ENCODE measurements around the gene PCDHGA1.

PCDHGA1 gene

DNA sequence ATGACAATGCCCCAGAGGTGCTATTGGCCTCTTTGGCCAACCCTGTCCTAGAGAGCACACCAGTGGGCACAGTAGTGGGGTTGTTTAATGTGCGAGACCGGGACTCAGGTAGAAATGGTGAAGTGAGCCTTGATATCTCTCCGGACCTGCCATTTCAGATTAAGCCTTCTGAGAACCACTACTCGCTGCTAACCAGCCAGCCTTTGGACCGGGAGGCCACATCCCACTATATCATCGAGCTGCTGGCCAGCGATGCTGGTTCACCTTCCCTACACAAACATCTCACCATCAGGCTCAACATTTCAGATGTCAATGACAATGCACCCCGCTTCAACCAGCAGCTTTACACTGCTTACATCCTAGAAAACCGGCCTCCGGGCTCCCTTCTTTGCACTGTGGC is 160.0 kb downstream of the PCDHGA1 start:
- no peak overlapping the region for H3K4me3 ChIP-seq (ENCODE audit: low read depth, low read length)
- TF ChIP-seq, protein P1, sequence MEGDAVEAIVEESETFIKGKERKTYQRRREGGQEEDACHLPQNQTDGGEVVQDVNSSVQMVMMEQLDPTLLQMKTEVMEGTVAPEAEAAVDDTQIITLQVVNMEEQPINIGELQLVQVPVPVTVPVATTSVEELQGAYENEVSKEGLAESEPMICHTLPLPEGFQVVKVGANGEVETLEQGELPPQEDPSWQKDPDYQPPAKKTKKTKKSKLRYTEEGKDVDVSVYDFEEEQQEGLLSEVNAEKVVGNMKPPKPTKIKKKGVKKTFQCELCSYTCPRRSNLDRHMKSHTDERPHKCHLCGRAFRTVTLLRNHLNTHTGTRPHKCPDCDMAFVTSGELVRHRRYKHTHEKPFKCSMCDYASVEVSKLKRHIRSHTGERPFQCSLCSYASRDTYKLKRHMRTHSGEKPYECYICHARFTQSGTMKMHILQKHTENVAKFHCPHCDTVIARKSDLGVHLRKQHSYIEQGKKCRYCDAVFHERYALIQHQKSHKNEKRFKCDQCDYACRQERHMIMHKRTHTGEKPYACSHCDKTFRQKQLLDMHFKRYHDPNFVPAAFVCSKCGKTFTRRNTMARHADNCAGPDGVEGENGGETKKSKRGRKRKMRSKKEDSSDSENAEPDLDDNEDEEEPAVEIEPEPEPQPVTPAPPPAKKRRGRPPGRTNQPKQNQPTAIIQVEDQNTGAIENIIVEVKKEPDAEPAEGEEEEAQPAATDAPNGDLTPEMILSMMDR (IDR thresholded peaks at IDR 0.05; ENCODE audit: low read depth, low read length), result no peak

DNA sequence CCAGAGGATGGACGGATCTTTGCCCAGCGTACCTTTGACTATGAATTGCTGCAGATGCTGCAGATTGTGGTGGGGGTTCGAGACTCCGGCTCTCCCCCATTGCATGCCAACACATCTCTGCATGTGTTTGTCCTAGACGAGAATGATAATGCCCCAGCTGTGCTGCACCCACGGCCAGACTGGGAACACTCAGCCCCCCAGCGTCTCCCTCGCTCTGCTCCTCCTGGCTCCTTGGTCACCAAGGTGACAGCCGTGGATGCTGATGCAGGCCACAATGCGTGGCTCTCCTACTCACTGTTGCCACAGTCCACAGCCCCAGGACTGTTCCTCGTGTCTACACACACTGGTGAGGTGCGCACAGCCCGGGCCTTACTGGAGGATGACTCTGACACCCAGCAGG is 160.5 kb downstream of the PCDHGA1 start:
- H3K4me3 ChIP-seq (ENCODE audit: low read depth, low read length), result no peak overlapping the region
- TF ChIP-seq, protein P1 (IDR thresholded peaks at IDR 0.05; ENCODE audit: low read depth, low read length), result no peak

DNA sequence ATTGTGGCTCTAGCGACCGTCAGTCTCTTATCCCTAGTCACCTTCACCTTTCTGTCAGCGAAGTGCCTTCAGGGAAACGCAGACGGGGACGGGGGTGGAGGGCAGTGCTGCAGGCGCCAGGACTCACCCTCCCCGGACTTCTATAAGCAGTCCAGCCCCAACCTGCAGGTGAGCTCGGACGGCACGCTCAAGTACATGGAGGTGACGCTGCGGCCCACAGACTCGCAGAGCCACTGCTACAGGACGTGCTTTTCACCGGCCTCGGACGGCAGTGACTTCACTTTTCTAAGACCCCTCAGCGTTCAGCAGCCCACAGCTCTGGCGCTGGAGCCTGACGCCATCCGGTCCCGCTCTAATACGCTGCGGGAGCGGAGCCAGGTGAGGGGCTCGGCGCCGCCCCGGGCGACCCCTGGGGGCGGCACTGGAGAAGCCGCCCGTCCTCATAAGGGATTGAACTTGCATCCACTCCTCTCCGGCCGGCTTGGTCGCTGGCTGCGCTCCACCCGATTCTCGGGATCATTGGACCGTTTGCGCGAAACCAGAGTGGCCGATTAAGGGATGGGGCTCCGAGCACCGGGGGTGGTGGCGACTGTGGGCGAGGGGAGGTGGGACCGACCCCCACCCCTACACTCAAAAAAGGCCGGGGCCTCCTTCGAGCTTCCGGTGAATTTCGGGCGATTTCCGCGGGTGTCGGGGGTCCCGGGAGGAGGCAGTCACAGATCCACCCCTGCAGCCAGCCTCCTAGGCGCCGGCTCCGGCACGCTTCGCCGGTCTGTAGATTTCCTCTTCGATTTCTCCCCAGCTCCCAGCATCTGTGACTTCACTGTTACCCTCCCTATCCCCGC is 161.2 kb downstream of the PCDHGA1 start:
- TF ChIP-seq, protein P1 (IDR thresholded peaks at IDR 0.05; ENCODE audit: low read depth, low read length), result no peak
- no peak overlapping the region for H3K4me3 ChIP-seq (ENCODE audit: low read depth, low read length)

DNA sequence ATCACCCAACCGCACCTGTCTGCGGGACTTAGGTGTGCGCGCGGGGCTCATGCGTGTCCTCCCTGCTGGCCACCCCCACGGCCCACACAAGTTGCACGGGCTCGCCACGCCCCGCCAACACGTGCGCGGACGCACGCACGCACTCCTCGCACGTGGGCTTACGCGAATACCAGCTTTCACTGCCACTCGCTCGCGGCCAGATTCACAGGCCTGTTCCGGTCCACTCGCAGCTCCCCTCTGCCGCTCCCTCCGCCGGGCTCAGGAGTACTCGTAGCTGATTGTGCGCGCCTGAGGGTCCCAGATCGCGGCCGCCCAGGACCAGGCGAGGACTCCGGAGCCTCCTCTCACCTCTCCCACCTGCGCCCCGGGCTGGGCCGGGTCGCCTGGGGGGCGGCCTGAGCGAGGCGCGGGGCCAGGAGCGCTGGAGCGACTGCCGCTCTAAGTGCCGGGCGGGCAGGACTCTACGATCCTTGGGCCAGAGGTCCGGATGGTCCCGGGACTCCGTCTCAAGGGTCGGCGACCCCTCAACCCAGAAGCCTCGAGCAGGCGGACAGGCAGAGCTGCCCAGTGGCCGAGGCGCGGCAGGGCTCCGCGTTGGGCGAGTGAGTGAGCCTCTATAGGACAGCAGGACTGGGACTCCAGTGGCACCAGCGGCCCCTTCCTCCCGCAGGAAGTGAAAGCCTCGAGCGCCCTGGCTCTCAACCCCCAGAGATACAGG is 162.0 kb downstream of the PCDHGA1 start:
- no peak overlapping the region for H3K4me3 ChIP-seq (ENCODE audit: low read depth, low read length)
- TF ChIP-seq, protein P1 (IDR thresholded peaks at IDR 0.05; ENCODE audit: low read depth, low read length), result no peak

DNA sequence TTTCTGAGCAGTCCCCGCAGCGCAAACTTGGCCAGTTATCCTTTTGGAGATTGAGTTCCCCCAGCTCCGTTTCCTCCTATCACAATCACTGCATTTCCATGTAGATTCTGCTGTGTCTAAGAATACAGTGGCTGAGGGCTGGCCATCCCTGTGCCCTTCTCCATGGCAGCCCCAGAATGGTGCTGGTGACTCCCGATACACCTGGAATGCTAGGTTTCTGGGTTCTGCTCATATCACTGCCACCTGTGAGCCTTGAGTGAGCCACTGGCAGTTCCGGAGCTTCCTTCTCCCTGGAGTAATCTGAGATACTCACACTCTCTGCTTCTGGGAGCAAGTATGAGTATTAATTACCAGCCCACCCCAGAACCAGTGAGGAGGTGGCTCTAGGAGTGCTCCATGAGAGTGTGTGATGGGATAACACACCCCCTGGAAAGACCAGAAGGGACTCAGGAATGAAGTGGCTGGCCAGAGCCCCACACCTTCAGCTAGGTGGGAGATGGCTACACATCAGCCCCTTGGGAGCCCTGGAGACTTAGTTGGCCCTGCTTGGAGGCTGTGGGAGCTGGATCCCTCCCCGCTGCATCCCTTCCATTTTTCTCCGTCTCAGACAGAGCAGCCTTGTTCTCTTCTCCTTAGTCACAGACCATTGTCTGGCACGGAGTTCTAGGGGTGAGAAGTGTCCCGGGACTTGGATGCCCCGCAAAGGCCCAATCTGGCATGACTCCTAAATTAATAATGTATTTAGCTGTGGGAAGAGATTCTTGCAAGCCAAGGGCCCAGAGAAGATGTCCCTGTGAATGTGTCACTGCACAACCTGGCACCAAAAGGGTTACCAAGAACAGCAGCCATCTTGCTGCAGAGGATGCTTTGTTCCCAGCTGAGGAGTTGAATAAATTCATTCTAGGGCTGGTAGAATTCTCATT is 163.4 kb downstream of the PCDHGA1 start:
- H3K4me3 ChIP-seq (ENCODE audit: low read depth, low read length), result no peak overlapping the region
- TF ChIP-seq, protein P1 (IDR thresholded peaks at IDR 0.05; ENCODE audit: low read depth, low read length), result no peak

DNA sequence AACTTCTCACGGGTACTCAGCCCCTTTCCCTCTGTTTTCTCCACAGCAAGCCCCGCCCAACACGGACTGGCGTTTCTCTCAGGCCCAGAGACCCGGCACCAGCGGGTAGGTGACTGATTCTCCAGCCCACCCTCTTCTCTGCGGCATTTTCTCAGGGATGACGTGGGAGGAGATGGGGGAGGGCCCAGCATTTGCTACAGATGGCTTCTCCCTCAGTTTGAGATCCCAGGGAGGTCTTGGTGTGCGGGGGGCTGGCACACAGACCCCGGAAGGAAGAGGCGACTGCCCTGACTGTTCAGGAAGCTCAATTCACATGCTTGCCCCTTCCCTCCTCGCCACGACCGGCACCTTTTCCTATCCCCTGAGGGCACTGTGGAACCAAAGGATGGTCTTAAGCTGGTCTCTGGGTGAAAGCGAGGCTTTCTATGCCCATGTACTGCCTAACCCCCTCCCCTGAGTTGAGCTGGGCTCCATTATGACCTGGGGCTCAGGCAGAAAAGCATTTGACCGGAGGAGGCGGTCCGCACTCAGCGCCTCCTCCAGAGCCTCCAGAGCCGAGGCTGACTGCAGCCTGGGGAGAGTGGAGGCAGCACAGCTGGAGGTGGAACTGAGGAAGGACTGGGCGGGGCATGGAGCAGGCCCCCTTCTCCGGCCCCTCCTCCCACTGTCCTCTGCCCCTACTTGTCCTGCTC is 164.6 kb downstream of the PCDHGA1 start:
- H3K4me3 ChIP-seq (ENCODE audit: low read depth, low read length), result no peak overlapping the region
- TF ChIP-seq, protein P1 (IDR thresholded peaks at IDR 0.05; ENCODE audit: low read depth, low read length), result no peak

All from WI38 (cell line).